A172 (cell line): ENCODE data around the gene ADPRHL1. TPM values are rescaled to one million over a fixed set of nuclear protein-coding genes. Genes with fewer than 3 reads are reported as not detected.
"Not testable (repeated sequence)": the region's sequence is repeated elsewhere in the genome, so short reads cannot be mapped to it uniquely, and the experiment has no call there.

ENCODE experiments used
- DNase-seq: peaks from one replicate; pipeline ENCODE4 v3.0.0-alpha.2; 2015; ENCODE audit warnings: low spot score
- total RNA-seq: library from RNA; depleted of rRNA; stranded (reverse); fragments of >200 nt; shearing (Covaris generic); gene quantifications from 2 replicates; pipeline ENCODE4 v1.2.3, GENCODE V29; 2014

Gene ADPRHL1
- total RNA-seq, 1 experiment from 2014 or later, result 0.96 TPM

DNA sequence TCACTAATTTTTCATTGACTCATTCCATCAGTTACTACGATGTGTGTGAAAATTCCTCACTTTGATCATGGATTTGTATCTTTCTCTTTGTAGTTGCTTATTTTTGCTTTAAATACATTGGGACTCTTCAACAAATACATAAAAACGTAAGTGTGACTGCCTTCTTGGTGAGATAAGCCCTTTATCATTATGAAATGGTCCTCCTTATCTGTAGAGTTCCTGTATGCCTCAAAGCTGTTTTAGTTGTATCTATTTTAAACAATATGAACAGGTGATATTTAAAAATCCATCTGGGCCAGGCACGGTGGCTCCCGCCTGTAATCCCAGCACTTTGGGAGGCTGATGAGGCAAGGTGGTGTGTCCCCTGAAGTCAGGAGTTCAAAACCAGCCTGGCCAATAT is 25.9 kb upstream of the ADPRHL1 start:
- DNase-seq, result no peak

DNA sequence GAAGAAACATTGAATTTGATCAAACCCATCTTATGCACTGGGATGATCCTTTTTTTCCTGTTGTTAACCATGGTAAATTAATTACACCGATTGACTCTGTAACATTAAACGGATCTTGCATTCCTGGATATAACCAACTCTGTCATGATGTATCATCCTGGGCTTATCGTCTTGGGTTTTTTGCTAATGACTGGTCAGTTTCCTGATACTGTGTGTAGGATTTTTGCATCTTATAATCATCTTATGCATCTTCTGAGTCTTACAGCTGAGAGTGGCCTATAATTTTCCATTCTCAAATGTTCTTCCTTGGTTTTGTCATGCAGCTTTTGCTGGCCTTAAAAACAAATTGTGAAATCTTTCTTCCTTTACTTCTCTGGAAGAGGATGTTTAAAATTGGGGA is 24.4 kb upstream of the ADPRHL1 start:
- DNase-seq, result no peak

DNA sequence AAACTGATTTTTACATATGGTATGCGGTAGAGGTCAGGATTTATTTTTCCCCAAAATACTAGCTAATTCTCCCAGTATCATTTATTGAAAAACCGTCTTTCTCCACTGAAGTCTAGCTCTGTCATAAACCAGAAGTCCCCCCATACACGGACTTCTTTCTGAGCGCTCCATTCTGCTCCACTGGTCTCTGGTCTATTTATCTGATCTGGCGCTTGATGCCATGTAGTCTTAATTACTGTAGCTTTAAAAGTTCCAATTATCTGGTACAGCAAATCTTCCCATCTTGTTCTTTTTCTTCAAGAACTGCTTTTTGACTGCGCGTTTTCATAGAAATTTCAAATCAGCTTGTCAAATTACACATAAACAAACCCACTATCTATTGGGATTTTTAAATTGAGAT is 23.5 kb upstream of the ADPRHL1 start:
- no peak for DNase-seq

- DNase-seq, result no peak
Measured at GRCh38 chr13:113475911-113476310, 22.6 kb upstream of the ADPRHL1 start.

- no peak for DNase-seq
Measured at GRCh38 chr13:113475280-113475679, 22.0 kb upstream of the ADPRHL1 start.

- DNase-seq, result no peak
Measured at GRCh38 chr13:113474179-113474578, 20.9 kb upstream of the ADPRHL1 start.

DNA sequence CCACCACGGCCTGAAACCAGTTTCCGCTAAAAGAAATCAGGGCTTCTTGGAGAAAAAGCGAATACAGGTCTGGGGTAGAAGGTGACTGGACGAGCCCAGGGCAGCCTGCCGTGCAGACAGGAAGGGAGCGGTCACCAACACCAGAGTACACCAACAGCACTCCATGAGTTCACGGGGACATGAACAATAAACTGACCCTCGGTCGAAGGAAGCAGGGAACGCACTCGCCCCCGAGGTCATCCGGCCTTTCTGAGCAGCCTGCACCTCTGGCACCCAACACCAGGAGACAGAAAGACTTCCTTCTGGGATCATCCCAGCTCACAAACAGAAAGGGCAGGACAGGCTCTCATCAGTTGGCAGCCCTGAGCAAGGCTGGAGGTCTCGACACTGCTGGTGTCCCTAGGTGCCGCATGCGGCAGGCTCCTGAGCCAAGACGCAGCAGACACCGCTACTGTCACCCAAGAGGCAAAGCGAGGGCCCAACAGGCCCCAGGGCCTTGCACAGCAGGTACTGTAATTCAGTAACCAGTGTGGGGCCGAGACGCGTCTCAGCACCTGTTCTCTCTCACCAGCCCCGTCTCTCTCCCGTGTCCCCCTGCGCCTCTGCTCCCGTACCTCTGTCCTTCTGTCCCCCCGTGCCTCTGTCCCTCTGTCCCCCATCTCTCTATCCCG is 19.2 kb upstream of the ADPRHL1 start:
- no peak for DNase-seq

GRCh38 chr13:113471844-113472243 is 18.6 kb upstream of the ADPRHL1 start:
- no peak for DNase-seq

DNA sequence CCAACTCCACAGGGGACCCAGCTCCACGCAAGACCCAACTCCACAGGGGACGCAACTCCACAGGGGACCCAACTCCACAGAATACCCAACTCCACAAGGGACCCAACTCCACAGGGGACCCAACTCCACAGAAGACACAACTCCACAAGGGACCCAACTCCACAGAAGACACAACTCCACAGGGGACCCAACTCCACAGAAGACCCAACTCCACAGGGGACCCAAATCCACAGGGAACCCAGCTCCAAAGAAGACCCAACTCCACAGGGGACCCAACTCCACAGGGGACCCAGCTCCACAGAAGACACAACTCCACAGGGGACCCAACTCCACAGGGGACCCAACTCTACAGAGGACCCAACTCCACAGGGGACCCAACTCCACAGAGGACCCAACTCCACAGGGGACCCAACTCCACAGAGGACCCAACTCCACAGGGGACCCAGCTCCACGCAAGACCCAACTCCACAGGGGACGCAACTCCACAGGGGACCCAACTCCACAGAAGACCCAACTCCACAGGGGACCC is 17.4 kb upstream of the ADPRHL1 start:
- DNase-seq, result not testable (repeated sequence)

GRCh38 chr13:113470073-113470472 is 16.8 kb upstream of the ADPRHL1 start:
- DNase-seq, result no peak

GRCh38 chr13:113469582-113469981 is 16.3 kb upstream of the ADPRHL1 start:
- DNase-seq, result no peak

DNA sequence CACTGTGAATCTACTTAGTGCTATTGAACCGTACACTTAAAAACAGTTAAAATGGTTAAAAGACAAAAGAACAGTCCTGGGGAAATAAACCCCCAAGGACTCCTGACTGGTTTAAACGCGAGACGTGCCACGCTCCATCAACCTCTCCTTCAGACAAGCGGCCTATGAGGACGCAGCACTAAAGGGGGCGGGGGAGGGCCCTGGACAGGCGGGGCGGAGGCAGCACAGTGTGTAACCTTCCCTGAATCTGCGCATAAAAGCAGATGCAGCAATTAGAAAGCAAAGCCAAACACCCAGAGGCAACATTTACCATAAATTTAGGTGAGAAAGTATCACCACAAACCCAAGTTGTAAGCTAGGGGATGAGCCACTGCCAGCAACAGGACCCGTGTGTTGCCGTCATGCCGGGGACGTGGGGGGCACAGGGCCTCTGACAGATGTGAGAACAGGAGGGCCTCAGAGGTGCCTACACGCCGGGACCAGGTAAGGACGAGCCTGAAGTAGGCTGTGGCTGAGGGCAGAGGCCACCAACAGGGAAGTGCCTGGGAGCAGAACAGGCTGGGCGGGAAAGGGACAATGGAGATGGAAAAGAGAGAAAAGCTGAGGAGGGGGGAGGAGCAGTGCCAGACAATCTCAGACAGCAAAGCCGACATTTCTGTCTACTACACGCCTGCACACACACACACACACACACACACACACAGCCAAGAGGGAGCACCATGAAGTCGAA is 15.3 kb upstream of the ADPRHL1 start:
- DNase-seq, result no peak

DNA sequence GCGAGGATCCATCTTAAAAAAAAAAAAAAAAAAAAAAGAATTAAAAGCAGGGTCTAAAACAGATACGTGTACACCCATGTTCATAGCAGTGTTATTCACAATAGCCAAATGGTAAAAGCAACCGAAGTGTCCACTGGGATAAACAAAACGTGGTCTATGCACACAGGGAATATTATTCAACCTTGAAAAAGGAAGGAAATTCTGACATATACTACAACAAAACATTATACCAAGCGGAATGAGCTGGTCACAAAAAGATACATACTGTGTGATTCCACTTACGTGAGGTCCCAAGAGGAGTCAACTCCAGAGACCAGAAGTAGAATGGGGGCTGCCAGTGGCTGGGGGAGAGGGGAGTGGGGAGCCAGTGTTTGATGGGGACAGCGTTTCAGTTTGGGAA is 14.7 kb upstream of the ADPRHL1 start:
- no peak for DNase-seq

DNA sequence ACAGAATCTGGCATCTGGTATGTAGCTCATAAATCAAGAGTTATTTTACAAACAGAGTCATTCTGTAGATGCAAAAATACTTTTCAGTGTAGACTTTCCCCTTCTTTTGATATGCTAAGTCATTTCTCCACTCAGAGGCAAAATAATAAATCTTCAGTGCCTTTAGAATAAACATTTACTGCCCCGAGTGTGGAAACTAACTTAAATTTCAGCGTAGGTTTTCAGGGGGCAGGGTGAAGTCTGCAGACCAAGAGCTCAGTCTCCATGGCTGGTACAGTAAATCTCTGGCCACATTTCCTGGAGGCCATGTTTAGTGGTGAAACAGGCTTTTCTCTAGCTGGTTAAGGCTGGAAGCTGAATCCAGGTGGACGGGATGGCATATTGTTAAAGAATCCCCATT is 13.1 kb upstream of the ADPRHL1 start:
- no peak for DNase-seq

DNA sequence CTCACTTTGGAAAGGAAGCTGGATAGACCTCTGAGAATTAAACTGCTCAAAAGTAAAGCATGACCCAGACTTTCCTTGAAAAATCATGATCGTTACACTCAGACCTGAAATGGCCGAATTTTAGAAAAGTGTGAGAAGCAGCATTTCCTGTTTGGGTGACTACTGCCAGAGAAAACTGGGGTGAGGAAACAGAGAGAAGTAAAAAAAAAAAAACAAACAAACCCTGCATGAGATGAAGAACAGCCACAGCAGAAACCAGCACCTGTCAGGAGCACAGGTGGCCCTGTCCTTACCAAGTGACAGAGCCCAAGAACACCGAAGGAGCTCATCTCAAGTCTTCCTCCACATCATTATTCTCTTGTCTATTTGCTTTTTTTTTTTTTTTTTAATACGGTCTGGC is 12.0 kb upstream of the ADPRHL1 start:
- DNase-seq, result no peak

DNA sequence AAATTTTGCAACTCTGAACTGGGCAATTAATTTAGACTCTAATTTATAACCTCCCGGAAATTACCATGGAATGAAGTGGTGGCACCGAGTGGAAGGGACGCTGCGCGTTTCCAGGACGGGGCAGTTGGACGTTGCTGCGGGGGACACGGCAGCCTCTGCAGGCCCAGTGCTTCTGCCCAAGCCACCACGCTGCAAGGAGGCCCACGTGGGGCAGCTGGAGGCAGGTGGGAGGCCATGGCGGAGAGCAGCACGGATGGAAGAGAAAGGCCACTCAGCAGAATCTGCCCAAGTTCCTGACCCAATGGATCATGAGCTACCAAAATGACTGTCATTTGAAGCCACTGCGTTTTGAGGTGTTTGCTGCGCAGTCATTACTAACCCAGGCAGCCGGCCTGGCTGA is 11.2 kb upstream of the ADPRHL1 start:
- DNase-seq, result no peak

GRCh38 chr13:113461022-113461751 is 7.9 kb upstream of the ADPRHL1 start:
- DNase-seq, result no peak

GRCh38 chr13:113460599-113460998 is 7.3 kb upstream of the ADPRHL1 start:
- DNase-seq, result no peak

DNA sequence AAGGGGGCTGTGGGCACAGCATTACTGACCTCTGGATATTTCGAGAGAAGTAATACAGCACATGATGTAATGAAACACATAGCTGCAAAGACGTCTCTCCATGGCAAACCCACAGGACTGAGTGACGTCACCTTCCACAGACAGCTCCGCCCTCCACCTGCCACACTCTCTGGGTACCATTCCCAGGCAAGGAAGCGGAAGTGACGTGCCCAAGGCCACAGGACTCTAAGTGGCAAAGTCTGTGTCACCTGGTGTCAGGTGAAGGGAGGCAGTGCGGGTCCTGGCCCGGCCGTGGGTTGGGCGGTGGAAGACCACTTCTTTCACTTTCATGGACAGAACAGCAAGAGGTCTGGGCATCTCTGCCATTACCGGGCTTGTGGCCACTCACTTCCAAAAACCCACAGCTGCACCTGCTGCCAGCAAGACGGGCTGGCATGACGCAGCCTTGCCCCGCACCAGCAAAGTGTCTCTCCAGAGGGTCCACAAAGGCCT is 6.8 kb upstream of the ADPRHL1 start:
- no peak for DNase-seq

DNA sequence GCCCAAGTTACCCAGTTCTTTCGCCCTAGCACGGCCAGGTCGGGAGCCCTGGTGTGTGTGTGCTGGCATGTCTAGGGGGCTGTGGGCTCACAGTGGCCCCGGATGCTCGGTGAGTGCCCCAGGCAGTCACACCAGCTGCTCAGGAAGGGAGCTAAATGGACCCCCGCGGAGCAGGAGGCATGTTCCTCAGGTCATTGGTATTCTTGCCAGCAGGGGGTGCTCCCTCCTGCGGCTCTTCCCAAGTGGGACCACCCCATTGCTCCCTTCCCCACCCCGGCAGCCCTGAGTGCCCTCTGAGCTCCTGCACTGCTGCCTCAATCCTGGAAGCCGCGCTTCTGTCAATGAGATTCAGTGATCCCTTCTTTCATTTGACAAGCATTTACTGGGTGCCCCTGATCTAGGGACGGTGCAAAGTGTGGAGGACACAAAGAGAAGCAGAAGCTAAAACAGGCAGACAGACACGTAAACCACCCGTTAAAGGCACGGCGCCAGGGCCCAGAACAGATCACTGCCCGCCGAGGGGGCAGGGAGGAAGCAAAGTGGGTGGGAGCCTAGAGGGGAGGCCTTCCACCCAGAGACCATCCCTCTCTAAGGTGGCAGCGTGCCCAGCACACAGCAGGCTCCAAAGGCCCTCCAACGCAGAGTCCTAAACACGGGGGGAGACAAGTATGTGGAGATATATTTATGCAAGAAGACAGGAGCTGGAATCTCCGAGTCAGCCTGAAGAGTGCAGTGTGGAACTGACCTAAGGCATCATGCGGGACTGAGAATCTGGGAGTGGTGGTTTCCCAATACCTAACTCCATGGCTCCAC is 5.2 kb upstream of the ADPRHL1 start:
- DNase-seq, result no peak

DNA sequence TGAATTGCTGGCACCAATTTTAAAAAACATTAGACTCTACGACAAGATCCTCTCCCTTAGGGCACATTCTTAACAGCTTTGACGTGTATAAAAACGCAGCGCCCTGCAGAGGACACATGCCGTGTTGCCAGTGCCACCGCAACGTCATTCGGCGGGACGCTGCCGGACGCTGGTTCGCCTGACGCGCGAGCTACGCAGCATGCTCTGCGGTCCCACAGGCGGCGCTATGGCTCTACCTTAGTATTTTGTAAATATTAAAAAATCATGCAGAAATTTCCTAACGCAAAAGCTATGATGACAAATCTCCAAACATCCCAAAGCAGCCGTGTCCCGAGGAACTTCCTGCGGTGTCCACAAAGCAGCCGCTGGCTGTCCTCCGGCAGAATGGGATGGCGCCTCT is 4.2 kb upstream of the ADPRHL1 start:
- DNase-seq, result no peak
